Measurements from ENCODE around the gene CCDC6.
"Not testable (repeated sequence)": the region's sequence is repeated elsewhere in the genome, so short reads cannot be mapped to it uniquely, and the experiment has no call there.

CCDC6 gene

GRCh38 chr10:59750155-59750945 is 156.0 kb downstream of the CCDC6 start:
- no peak for DNase-seq

DNA sequence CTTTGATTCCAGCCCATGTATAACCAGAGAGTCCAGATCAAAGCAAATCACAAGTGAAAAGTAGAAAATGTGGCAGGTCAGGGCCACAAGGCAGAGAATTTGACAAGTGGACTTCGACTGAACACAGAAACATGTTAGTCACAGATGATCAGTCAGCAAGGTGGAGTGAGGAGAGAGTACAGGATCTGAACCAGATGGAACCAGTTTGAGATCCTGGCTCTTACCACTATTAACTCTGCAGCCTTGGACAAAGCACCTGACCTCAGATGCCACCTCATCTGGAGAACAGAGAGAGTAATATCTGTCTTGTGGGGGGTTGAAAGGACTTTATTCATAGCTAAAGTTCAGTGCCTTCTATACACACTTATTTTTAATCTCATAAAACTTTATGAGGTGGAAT is 157.5 kb downstream of the CCDC6 start:
- DNase-seq: no peak

- DNase-seq: no peak
These were observed 161.1 kb downstream of the CCDC6 start for GRCh38 chr10:59745163-59745650.

- DNase-seq: not testable (repeated sequence)
These were observed 161.6 kb downstream of the CCDC6 start for GRCh38 chr10:59744762-59745161.

DNA sequence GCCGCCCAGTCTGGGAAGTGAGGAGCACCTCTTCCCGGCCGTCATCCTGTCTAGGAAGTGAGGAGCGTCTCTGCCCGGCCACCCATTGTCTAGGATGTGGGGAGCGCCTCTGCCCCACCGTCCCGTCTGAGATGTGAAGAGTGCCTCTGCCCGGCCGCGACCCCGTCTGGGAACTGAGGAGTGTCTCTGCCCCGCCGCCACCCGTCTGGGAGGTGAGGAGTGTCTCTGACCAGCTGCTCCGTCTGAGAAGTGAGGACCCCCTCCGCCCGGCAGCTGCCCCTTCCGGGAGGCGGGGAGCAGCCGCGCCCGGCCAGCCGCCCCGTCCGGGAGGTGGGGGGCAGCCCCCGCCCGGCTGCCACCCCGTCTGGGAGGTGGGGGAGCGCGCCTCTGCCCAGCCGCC is 162.2 kb downstream of the CCDC6 start:
- not testable (repeated sequence) for DNase-seq

DNA sequence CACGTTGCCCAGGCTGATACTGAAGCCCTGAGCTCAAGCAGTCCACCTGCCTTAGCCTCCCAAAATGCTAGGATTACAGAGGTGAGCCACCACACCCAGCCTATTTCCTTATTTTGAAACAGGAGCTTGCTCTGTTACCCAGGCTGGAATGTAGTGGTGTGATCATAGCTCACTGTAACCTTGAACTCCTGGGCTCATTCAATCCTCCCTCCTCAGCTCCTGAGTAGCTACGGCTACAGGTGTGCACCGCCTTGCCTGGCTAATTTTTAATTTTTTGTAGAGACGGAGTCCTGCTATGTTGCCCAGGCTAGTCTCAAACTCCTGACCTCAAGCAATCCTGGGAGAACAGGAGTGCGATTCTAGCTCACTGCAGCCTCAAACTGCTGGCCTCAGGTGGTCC is 164.8 kb downstream of the CCDC6 start:
- DNase-seq: no peak

DNA sequence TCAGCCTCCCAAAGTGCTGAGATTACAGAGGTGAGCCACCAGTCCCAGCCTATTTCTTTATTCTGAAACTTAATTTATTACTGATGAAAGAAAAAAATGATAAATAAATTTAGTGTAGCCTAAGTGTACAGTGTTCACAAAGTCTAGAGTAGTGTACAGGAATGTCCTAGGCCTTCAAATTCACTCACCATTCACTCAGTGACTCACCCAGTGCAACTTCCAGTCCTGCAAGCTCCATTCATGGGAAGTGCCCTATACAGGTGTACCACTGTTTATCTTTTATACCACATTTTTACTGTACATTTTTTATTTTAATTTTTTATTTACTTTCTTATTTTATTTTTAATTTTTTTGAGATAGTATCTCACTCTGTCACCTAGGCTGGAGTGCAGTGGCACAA is 165.3 kb downstream of the CCDC6 start:
- DNase-seq: no peak

All from SHP77 (cell line).